SH-SY5Y (cell line): ENCODE results near the gene MTURN.

Experiments used
- GATA2 ChIP-seq: IDR thresholded peaks from 2 replicates; pipeline ENCODE4 v1.6.1; 2011; ENCODE audit warnings: mild to moderate bottlenecking, low read depth, low read length
- GATA3 ChIP-seq: IDR thresholded peaks from 2 replicates; pipeline ENCODE4 v1.6.1; 2011; ENCODE audit warnings: low read depth, mild to moderate bottlenecking, low read length, moderate library complexity

Gene MTURN

DNA sequence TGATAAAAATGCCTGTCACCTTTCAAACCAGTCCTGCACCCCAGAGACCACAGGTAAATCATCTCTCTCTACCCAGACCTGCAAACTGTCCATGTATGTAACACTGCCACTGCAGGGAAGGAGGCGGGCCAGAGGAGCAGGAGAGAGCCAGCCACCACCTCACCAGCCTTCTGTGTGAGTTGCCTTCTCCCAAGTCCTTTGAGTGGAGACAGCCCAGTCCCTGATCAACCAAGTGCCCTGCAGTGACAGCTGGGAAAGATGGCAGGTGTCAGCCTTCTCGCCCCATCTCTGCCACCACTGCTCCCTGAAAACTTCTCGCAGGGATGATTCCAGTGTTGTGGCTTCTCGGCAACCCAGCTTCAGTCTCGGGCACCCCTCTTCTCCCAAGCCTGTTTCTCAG, 42.4 kb downstream of the MTURN start:
- TF ChIP-seq GATA3, result no peak
- no peak for TF ChIP-seq GATA2

DNA sequence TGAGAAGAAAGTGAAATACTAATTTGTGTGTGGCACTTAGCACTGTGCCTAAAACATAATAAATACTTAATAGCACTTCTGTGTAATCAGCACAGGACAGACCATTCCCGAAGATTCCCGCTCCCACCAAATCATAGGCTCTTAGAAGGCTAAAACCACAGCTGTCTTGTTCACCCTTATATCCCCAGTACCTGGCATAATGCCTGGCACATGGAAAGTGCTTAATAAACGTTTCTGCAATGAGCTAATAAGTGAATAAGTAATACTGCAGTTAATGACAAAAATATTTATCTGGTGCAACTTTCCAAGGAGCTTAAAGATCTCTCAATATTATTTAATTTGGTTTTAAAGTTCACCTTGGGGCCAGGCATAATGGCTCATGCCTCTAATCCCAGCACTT, 43.2 kb downstream of the MTURN start:
- no peak for TF ChIP-seq GATA2
- no peak for TF ChIP-seq GATA3

DNA sequence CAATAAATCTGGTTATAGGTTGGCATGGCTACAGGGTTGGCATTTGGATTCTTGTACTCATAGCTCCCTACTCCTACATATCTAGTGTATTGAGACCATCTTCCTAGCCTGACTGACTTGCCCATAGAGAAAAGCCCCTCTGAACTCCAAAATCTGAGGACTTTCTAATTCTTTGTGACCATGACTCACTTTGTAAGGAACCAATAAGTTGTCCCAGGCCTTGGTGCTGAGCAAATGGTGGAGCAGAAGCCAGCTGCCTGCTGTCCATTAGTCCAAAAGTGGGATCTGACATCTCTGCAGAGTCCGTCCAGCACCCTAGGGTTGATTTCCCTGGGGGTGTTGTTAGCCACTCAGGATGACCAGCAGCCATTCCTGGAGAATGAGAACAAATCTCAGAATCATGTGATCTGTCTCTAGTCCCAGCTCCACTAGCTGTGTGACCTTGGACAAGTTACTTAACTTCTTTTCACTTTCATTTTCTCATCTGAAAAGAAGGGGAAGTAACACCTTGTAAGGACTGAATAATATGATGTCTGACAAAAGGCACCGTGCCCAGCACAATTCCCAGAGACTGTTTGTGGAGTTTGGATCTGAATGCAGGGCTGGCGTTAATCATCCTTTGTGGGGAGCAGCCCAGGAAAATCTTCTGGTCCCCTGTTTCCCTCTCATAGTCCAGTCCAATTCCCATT, 44.1 kb downstream of the MTURN start:
- TF ChIP-seq GATA2, result no peak
- TF ChIP-seq GATA3, result no peak

DNA sequence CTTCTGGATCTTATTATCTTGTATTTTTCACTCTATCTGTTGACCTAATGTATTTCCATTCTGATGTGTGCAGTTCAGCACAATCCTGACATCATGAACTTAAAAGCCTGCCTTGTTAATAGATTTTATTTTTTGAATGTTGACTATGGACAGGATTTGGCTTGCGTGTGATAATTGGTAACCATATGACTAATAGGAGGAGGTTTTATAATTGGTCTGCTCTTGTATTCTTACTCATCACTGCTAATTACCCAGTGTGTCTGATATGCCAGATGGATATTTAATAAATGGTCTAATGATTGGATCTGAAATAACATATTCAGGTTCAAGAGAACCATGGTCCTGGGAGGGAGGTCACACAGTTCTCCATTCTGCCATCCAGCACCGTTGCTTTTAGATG, 45.9 kb downstream of the MTURN start:
- TF ChIP-seq GATA3, result no peak
- TF ChIP-seq GATA2, result no peak

DNA sequence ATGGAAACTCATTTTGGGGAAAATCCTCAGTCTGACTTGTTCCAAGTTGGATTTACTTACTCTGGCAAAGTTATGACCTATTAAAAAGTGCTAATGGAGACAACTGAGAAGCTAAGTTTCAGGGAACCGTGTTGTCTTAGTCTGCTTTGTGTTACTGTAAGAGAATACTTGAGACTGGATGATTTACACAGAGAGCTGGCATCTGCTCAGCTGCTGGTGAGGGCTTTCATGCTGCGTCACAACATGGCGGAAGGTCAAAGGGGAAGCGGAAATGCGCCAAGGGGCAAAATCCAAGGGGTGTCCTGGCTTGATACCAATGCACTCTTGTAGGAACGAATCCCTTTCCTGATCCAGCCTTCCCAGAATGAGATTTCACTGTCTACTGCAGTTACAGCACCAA, 46.4 kb downstream of the MTURN start:
- TF ChIP-seq GATA2 (no peak), GATA3 (no peak)

DNA sequence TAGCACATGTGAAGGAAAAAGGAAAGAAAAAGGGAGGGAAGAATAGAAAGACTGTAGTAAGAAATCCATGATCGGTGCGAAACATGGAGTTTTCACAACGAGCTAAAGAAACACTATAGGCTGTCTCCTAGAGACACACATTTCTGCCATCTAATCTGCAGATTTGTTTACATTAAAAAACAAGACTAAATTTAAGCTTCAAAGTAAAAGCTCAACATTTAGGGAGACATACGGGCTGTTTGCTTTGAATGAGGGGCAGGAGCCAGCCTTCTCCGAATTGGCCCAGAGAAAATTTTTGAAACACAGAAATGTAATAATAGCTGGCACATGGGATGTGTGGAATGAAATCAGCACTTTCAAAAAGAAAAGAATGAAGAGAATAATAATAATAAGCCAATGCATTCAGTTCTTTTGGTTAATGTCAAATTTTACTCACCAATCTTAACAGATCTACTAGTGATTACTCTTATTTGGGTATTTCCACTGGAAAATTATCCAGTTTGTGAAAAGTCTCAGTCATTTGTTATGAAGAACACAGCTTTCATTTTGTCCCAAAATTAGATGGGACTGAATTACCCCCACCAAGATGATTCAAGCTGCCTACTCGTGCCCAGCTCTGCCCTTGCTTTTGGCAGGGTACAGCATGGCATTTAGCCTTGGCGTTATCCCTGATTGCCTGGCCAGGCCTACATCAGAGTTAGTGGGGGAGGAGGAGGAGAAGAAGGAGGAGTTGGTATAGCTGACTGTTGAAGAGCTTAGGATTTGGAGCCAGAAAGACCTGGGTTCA, 47.1 kb downstream of the MTURN start:
- TF ChIP-seq GATA2 (no peak), GATA3 (no peak)

DNA sequence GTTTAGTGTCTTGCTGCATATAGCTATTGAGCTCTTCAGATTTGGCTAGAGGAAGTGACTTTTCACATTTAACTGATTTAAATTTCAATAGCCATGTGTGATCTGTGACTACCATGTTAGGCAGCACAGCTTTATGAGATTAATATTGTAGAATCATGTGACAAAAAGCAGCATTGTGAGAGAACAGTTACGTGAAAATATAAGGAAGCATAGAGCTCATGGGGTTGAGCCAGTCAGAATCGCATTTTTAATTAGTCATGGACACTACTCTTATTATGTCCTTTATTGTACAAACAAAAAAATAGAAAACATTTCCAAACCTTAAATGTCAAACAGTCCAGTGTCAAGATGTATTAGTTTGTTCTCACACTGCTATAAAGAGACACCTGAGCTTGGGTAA, 48.0 kb downstream of the MTURN start:
- no peak for TF ChIP-seq GATA2
- no peak for TF ChIP-seq GATA3

DNA sequence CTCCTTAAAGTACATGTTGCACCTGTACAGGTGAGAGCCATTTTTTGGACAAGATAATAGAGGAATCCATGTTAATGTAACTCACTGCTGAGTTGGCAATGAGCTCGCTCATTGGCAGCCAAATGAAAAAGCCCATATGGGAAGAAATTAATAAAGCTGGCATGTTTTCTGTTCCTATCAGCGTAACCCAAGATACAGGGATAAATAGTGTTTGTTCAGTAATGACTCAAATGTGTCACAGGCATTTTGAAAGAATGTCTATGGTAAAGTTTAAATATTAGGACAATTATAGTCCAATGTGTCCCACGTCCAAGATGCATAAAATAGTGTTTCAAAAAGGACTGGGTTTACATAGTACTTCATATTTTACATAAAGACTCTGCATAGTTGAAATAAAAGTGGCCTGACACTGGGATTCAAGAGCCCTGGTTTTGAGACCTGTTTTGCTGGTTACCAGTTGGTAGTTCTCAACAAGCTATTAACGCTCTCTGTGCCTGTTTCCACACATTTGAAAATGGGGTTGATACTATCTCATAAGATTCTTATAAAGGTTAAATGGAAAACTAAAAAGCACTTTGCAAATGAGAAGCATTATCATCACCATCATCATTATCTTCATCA, 49.1 kb downstream of the MTURN start:
- no peak for TF ChIP-seq GATA2
- TF ChIP-seq GATA3, result no peak

DNA sequence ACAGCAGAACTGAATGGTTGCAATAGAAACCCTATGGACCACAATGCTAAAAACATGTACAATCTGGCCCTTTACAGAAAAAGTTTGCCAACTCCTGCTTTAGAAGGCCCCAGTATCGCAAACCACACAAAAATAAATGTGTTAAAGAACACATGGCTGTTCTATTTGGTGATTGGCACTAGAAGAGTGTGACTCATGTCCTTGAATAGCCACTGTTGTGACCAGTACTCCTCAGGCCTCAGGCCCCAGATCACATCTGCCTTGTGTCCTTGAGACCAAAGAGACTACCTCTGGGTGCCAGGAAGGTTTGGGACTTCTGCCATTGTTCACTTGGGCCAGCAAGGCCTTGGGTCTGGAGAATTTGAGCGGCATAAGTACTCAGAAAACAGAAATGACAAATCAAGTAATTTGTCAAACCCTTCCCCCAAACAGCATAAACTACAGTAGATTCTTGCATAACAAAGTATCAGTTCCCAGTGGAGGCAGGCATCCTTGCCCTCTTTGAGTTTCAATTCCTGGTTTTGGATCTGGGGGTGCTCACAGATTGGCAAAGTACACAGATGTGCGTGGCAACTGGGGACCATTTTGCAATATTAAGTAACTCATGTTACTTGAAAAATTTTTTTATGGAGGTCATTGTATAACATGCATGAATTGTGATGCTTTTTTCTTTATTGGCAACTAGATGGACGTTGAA, 50.2 kb downstream of the MTURN start:
- TF ChIP-seq GATA3 (no peak), GATA2 (no peak)

DNA sequence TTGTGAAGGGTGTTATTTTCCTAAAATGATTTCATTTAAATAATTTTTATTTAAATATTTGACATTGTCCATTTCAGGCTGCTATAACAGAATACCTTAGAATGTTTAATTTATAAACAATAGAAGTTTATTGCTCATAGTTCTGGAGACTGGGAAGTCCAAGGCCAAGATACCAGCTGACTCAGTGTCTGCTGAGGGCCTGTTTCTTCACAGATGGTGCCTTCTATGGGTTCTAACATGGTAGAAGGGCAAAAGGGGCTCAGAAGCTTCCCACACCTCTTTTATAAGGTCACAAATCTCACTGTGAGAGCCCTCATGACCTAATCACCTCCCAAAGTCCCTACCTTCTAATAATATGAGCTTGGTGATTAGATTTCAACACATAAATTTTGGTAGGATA, 50.7 kb downstream of the MTURN start:
- no peak for TF ChIP-seq GATA2
- TF ChIP-seq GATA3, result no peak

DNA sequence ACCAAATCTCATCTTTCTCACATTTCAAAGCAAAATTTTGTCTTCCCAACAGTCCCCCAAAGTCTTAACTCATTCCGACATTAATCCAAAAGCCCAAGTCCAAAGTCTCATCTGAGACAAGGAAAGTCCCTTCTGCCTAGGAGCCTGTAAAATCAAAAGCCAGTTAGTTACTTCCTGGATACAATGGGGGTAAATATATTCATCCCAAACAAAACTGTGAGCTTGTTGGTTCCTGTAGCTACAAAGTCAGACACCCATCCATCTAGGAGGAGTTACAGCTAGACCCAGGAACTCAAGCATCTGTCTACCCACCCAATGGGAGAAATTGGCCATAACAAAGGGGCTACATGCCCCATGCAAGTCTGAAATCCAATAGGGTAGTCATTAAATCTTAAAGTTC, 51.9 kb downstream of the MTURN start:
- TF ChIP-seq GATA2 (no peak), GATA3 (no peak)

DNA sequence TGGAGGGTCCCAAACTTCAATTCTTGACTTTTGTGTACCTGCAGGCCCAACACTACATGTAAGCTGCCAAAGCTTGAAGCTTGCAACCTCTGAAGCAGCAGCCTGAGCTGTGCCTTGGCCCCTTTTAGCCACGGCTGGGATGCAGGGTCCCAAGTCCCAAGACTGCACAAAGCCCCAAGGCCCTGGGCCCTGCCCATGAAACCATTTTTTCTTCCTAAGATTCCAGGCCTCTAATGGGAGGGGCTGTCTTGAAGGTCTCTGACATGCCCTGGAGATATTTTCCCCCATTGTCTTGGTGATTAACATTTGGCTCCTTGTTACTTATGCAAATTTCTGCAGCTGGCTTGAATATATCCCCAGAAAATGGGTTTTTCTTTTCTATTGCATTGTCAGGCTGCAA, 52.7 kb downstream of the MTURN start:
- TF ChIP-seq GATA3 (no peak), GATA2 (no peak)

DNA sequence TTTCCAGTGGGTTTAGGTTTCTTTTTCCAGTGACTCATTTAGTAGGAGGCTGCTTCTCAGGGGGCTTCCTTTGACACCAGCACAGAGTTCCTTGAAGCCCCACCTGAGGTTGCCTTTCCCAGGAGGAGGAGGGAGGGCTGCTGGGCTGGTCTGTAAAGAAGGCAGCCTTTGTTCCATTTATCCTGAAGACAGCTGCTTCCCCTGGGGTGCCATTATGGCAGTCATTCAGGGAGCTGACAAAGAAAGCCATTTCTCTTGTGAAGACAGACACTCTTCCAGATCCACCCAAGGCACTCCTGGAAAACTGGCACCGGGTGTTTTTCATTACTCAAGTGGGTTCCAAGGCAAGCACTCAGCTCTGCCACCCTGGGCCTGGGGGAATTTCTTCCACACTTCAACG, 54.0 kb downstream of the MTURN start:
- no peak for TF ChIP-seq GATA3
- no peak for TF ChIP-seq GATA2

DNA sequence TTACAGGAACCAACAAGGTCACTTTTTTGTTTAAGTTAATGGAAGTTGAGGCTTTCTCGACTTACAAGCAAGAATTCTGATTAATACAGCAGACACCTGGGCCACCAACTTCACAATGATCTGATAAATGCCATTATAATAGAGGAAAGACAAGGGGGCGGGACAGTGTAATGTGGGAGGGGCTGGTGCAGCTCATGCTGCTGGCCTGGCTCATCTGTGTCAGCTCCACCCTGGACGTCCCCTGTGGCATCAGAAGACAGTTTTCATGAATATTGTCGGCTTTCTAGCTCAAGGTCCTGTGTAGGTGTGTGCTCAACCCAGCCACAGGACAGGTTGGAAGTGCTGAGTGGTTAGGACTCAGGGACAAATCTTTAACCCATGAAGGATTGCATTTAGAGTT, 57.0 kb downstream of the MTURN start:
- TF ChIP-seq GATA2, result no peak
